ENCODE measurements around the gene MAMDC2.

Gene MAMDC2

GRCh38 chr9:70069704-70070103 lies 26.1 kb downstream of the MAMDC2 start:
- Histone ChIP-seq H2AFZ (ENCODE audit: low read length) (no peak overlapping the region), H2BK12ac (ENCODE audit: low read length) (no peak overlapping the region), H3K27me3 (ENCODE audit: control insufficient read depth in 3 of 3, insufficient read depth in 3 of 3, low read depth in 1 of 3, low read length in 3 of 3) (peaks cover 0 to 19% (median 0%) of the 10 kb centered on the region in 3 experiments), H3K14ac (ENCODE audit: low read length) (no peak overlapping the region), H3K9me3 (replicated peaks in 1 of 2; ENCODE audit: control insufficient read depth in 2 of 2, insufficient read depth in 1 of 2, low read depth in 1 of 2, low read length in 2 of 2) (no peaks in the 10 kb centered on the region), H2BK5ac (ENCODE audit: low read length) (no peak overlapping the region), H2BK120ac (ENCODE audit: low read depth, low read length) (no peak overlapping the region), H3K79me1 (ENCODE audit: low read depth, low read length) (no peaks in the 10 kb centered on the region), H3K27ac (replicated peaks; ENCODE audit: low read length) (no peak overlapping the region), H3K18ac (ENCODE audit: low read length) (no peak overlapping the region), H3K4me3 (ENCODE audit: low read length in 2 of 2) (no peak overlapping the region), H3K4me2 (ENCODE audit: insufficient read depth, low read length, poor library complexity, severe bottlenecking) (no peak overlapping the region), H3K36me3 (replicated peaks in 1 of 2; ENCODE audit: control insufficient read depth in 2 of 2, insufficient read depth in 2 of 2, low read length in 2 of 2) (no peaks in the 10 kb centered on the region), H2AK5ac (ENCODE audit: low read depth, low read length) (no peak overlapping the region), H4K91ac (ENCODE audit: low read depth, low read length, poor library complexity) (no peak overlapping the region), H3K9ac (ENCODE audit: low read depth, low read length, poor library complexity) (no peak overlapping the region), H3K23ac (ENCODE audit: low read depth, low read length, poor library complexity) (no peak overlapping the region), H2BK15ac (ENCODE audit: low read length) (no peak overlapping the region), H4K8ac (ENCODE audit: low read depth, low read length) (no peak overlapping the region), H3K4ac (ENCODE audit: low read length) (no peak overlapping the region), H3K4me1 (ENCODE audit: control insufficient read depth in 2 of 2, insufficient read depth in 1 of 2, low read depth in 1 of 2, low read length in 2 of 2) (no peaks in the 10 kb centered on the region)
- WGBS, 2 donors (ENCODE audit: extremely low coverage in 2 of 2, insufficient read length in 2 of 2, insufficient replicate concordance in 1 of 2), result no CpG with 5 or more reads among the region's 3 CpGs
- DNase-seq (ENCODE audit: low spot score), result no peak

- Histone ChIP-seq H3K27ac (replicated peaks; ENCODE audit: low read length) (no peak overlapping the region), H3K14ac (ENCODE audit: low read length) (no peak overlapping the region), H3K18ac (ENCODE audit: low read length) (no peak overlapping the region), H4K91ac (ENCODE audit: low read depth, low read length, poor library complexity) (no peak overlapping the region), H3K9me3 (replicated peaks in 1 of 2; ENCODE audit: control insufficient read depth in 2 of 2, insufficient read depth in 1 of 2, low read depth in 1 of 2, low read length in 2 of 2) (no peaks in the 10 kb centered on the region), H3K23ac (ENCODE audit: low read depth, low read length, poor library complexity) (no peak overlapping the region), H3K4ac (ENCODE audit: low read length) (no peak overlapping the region), H3K9ac (ENCODE audit: low read depth, low read length, poor library complexity) (no peak overlapping the region), H2BK15ac (ENCODE audit: low read length) (no peak overlapping the region), H3K36me3 (replicated peaks in 1 of 2; ENCODE audit: control insufficient read depth in 2 of 2, insufficient read depth in 2 of 2, low read length in 2 of 2) (no peaks in the 10 kb centered on the region), H3K4me3 (ENCODE audit: low read length in 2 of 2) (no peak overlapping the region), H2BK12ac (ENCODE audit: low read length) (no peak overlapping the region), H2AFZ (ENCODE audit: low read length) (no peak overlapping the region), H2AK5ac (ENCODE audit: low read depth, low read length) (no peak overlapping the region), H3K4me1 (ENCODE audit: control insufficient read depth in 2 of 2, insufficient read depth in 1 of 2, low read depth in 1 of 2, low read length in 2 of 2) (no peaks in the 10 kb centered on the region), H3K79me1 (ENCODE audit: low read depth, low read length) (no peaks in the 10 kb centered on the region), H2BK120ac (ENCODE audit: low read depth, low read length) (no peak overlapping the region), H4K8ac (ENCODE audit: low read depth, low read length) (no peak overlapping the region), H2BK5ac (ENCODE audit: low read length) (no peak overlapping the region), H3K27me3 (ENCODE audit: control insufficient read depth in 3 of 3, insufficient read depth in 3 of 3, low read depth in 1 of 3, low read length in 3 of 3) (peaks cover 0 to 15% (median 0%) of the 10 kb centered on the region in 3 experiments), H3K4me2 (ENCODE audit: insufficient read depth, low read length, poor library complexity, severe bottlenecking) (no peak overlapping the region)
- WGBS, 2 donors (ENCODE audit: extremely low coverage in 2 of 2, insufficient read length in 2 of 2, insufficient replicate concordance in 1 of 2), result no CpG with 5 or more reads among the region's 2 CpGs
- no peak for DNase-seq (ENCODE audit: low spot score)
Measured at GRCh38 chr9:70073193-70073592, 29.5 kb downstream of the MAMDC2 start.

GRCh38 chr9:70073756-70074155 lies 30.1 kb downstream of the MAMDC2 start:
- no peaks in the 10 kb centered on the region for H3K79me1 ChIP-seq (ENCODE audit: low read depth, low read length)
- H3K23ac ChIP-seq (ENCODE audit: low read depth, low read length, poor library complexity), result no peak overlapping the region
- H4K91ac ChIP-seq (ENCODE audit: low read depth, low read length, poor library complexity), result no peak overlapping the region
- H3K4me1 ChIP-seq (ENCODE audit: control insufficient read depth in 2 of 2, insufficient read depth in 1 of 2, low read depth in 1 of 2, low read length in 2 of 2), result no peaks in the 10 kb centered on the region
- H3K14ac ChIP-seq (ENCODE audit: low read length), result no peak overlapping the region
- no peak overlapping the region for H4K8ac ChIP-seq (ENCODE audit: low read depth, low read length)
- no peaks in the 10 kb centered on the region for H3K36me3 ChIP-seq (replicated peaks in 1 of 2; ENCODE audit: control insufficient read depth in 2 of 2, insufficient read depth in 2 of 2, low read length in 2 of 2)
- no peak overlapping the region for H2BK5ac ChIP-seq (ENCODE audit: low read length)
- H3K27me3 ChIP-seq (ENCODE audit: control insufficient read depth in 3 of 3, insufficient read depth in 3 of 3, low read depth in 1 of 3, low read length in 3 of 3), result peaks cover 0 to 18% (median 0%) of the 10 kb centered on the region in 3 experiments
- H2BK12ac ChIP-seq (ENCODE audit: low read length), result no peak overlapping the region
- no peak overlapping the region for H3K4me2 ChIP-seq (ENCODE audit: insufficient read depth, low read length, poor library complexity, severe bottlenecking)
- no peak overlapping the region for H2AFZ ChIP-seq (ENCODE audit: low read length)
- no peak overlapping the region for H3K4me3 ChIP-seq (ENCODE audit: low read length in 2 of 2)
- H3K9me3 ChIP-seq (replicated peaks in 1 of 2; ENCODE audit: control insufficient read depth in 2 of 2, insufficient read depth in 1 of 2, low read depth in 1 of 2, low read length in 2 of 2), result no peaks in the 10 kb centered on the region
- no peak overlapping the region for H3K18ac ChIP-seq (ENCODE audit: low read length)
- H3K9ac ChIP-seq (ENCODE audit: low read depth, low read length, poor library complexity), result no peak overlapping the region
- H2BK15ac ChIP-seq (ENCODE audit: low read length), result no peak overlapping the region
- H2AK5ac ChIP-seq (ENCODE audit: low read depth, low read length), result no peak overlapping the region
- no peak overlapping the region for H3K4ac ChIP-seq (ENCODE audit: low read length)
- no peak for DNase-seq (ENCODE audit: low spot score)
- H3K27ac ChIP-seq (replicated peaks; ENCODE audit: low read length), result no peak overlapping the region
- no peak overlapping the region for H2BK120ac ChIP-seq (ENCODE audit: low read depth, low read length)

GRCh38 chr9:70076678-70077077 lies 33.0 kb downstream of the MAMDC2 start:
- Histone ChIP-seq H3K36me3 (replicated peaks in 1 of 2; ENCODE audit: control insufficient read depth in 2 of 2, insufficient read depth in 2 of 2, low read length in 2 of 2) (no peaks in the 10 kb centered on the region), H2AFZ (ENCODE audit: low read length) (no peak overlapping the region), H4K8ac (ENCODE audit: low read depth, low read length) (no peak overlapping the region), H3K9ac (ENCODE audit: low read depth, low read length, poor library complexity) (no peak overlapping the region), H3K4me3 (ENCODE audit: low read length in 2 of 2) (no peak overlapping the region), H3K14ac (ENCODE audit: low read length) (no peak overlapping the region), H3K79me1 (ENCODE audit: low read depth, low read length) (no peaks in the 10 kb centered on the region), H3K27me3 (ENCODE audit: control insufficient read depth in 3 of 3, insufficient read depth in 3 of 3, low read depth in 1 of 3, low read length in 3 of 3) (peaks cover 0 to 18% (median 0%) of the 10 kb centered on the region in 3 experiments), H2BK12ac (ENCODE audit: low read length) (no peak overlapping the region), H3K27ac (replicated peaks; ENCODE audit: low read length) (no peak overlapping the region), H2BK15ac (ENCODE audit: low read length) (no peak overlapping the region), H3K4me1 (ENCODE audit: control insufficient read depth in 2 of 2, insufficient read depth in 1 of 2, low read depth in 1 of 2, low read length in 2 of 2) (no peaks in the 10 kb centered on the region), H3K18ac (ENCODE audit: low read length) (no peak overlapping the region), H3K23ac (ENCODE audit: low read depth, low read length, poor library complexity) (no peak overlapping the region), H3K9me3 (replicated peaks in 1 of 2; ENCODE audit: control insufficient read depth in 2 of 2, insufficient read depth in 1 of 2, low read depth in 1 of 2, low read length in 2 of 2) (no peaks in the 10 kb centered on the region), H3K4me2 (ENCODE audit: insufficient read depth, low read length, poor library complexity, severe bottlenecking) (no peak overlapping the region), H2BK5ac (ENCODE audit: low read length) (no peak overlapping the region), H3K4ac (ENCODE audit: low read length) (no peak overlapping the region), H4K91ac (ENCODE audit: low read depth, low read length, poor library complexity) (no peak overlapping the region), H2AK5ac (ENCODE audit: low read depth, low read length) (no peak overlapping the region), H2BK120ac (ENCODE audit: low read depth, low read length) (no peak overlapping the region)
- no CpG with 5 or more reads among the region's 3 CpGs for WGBS, 2 donors (ENCODE audit: extremely low coverage in 2 of 2, insufficient read length in 2 of 2, insufficient replicate concordance in 1 of 2)
- DNase-seq (ENCODE audit: low spot score), result no peak
